Activated naive CD8-positive, alpha-beta T cell treated with anti-CD3 and anti-CD28 coated beads, Interleukin-2, amount 10 ng/mL, durations not matched to agents 7 days and 5 days (primary cell): ENCODE results near the gene CATSPERD. TPM values are rescaled to one million over a fixed set of nuclear protein-coding genes. Genes with fewer than 3 reads are reported as not detected.

ENCODE experiments used
- ATAC-seq: fragments of 150-1000 bp; cut with Tn5 transposase; one replicate; pipeline ENCODE4 v1.10.0; 2021; ENCODE audit warnings: low read depth, moderate library complexity
- POLR2A ChIA-PET: fragments of 350-600 bp; sonication (Branson Sonifier 250); formaldehyde crosslinking; loops from one replicate; lab custom pipeline; 2021; ENCODE audit warnings: antibody characterized with exemption; lab: Charles Lee
- DNase-seq: peaks from one replicate; pipeline ENCODE4 v3.0.0; 2021
- H3K27ac Mint-ChIP-seq: one replicate; pipeline ENCODE4 v1.8.0; 2022; ENCODE audit warnings: mild to moderate bottlenecking, mixed read lengths
- H3K27me3 Mint-ChIP-seq: one replicate; pipeline ENCODE4 v1.8.0; 2022; ENCODE audit warnings: mild to moderate bottlenecking, moderate library complexity, mixed read lengths
- H3K36me3 Mint-ChIP-seq: one replicate; pipeline ENCODE4 v1.8.0; 2021; ENCODE audit warnings: mild to moderate bottlenecking, mixed read lengths
- H3K4me1 Mint-ChIP-seq: one replicate; pipeline ENCODE4 v1.8.0; 2021; ENCODE audit warnings: mixed read lengths
- H3K4me3 Mint-ChIP-seq: one replicate; pipeline ENCODE4 v1.8.0; 2022; ENCODE audit warnings: mild to moderate bottlenecking, moderate library complexity, mixed read lengths
- H3K9me3 Mint-ChIP-seq: one replicate; pipeline ENCODE4 v1.8.0; 2021; ENCODE audit warnings: mixed read lengths
- total RNA-seq, 2 experiments: library from RNA; stranded (reverse); gene quantifications; one replicate each; pipeline ENCODE4 v1.2.3, GENCODE V29; 2021

The CATSPERD gene
- total RNA-seq, 2 experiments from 2014 or later: not detected

DNA sequence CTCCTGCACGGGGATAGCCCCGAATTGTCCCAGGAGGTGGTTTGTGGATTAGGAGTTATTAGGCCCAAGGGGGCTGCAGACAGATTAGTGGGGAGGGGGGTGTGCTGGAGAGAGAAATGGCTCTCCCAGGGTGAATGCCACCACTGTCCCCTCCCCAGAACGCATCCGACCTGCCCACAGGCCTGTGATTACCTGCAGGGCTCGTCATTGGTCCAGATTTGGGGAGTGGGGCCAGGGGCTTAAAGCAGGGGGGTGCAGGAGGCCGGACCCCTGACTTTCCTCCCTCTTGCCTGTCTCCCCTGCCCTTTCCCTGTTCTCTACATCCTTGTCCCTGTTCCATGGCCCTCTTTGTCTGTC lies 85.7 kb downstream of the CATSPERD start:
- ATAC-seq: no peak
- Mint-ChIP-seq H3K27ac (no peak overlapping the region), H3K9me3 (no peaks in the 10 kb centered on the region), H3K4me3 (no peak overlapping the region), H3K36me3 (no peaks in the 10 kb centered on the region), H3K4me1 (peaks cover 16% of the 10 kb centered on the region), H3K27me3 (peaks cover 33% of the 10 kb centered on the region)
- POLR2A ChIA-PET: no interaction called here
- no peak for DNase-seq

DNA sequence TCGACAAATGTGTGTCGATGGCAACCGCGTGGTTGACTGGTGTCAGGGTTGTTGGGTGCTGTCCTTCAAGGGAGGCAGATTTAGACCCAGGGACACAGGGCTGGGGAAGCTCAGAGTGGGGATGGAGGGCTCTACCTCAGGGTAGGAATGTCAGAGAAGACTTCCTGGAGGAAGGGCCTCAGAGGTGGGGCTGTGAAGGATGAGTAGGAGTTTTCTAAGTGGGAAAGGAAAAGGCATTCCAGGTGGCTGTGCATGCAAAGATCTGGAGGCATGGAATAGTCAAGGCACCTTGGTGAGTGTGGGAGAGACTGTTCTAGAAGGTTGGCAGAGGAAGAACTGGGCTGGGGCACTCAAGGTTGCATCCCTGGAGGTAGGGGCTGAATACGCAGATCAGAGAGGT lies 86.5 kb downstream of the CATSPERD start:
- H3K27ac Mint-ChIP-seq: no peak overlapping the region
- DNase-seq: no peak
- no peaks in the 10 kb centered on the region for H3K9me3 Mint-ChIP-seq

GRCh38 chr19:5808120-5808816 lies 87.8 kb downstream of the CATSPERD start:
- no peak overlapping the region for H3K27ac Mint-ChIP-seq
- POLR2A ChIA-PET: interaction anchor here (1.8 kb wide), 1 partner anchor 20 kb away, joined by 9 read pairs; no protein-coding TSS in a partner anchor

More for the DNA sequence above, 86.5 kb downstream of the CATSPERD start:
- no peak overlapping the region for H3K4me3 Mint-ChIP-seq
- H3K27me3 Mint-ChIP-seq: peaks cover 32% of the 10 kb centered on the region
- no peaks in the 10 kb centered on the region for H3K36me3 Mint-ChIP-seq
- peaks cover 15% of the 10 kb centered on the region for H3K4me1 Mint-ChIP-seq
- no peak for ATAC-seq
- POLR2A ChIA-PET: interaction anchor here (1.0 kb wide), 1 partner anchor 21 kb away, joined by 3 read pairs; no protein-coding TSS in a partner anchor

GRCh38 chr19:5809053-5809452 lies 88.6 kb downstream of the CATSPERD start:
- H3K4me3 Mint-ChIP-seq: no peak overlapping the region
- peaks cover 6% of the 10 kb centered on the region for H3K4me1 Mint-ChIP-seq
- no peaks in the 10 kb centered on the region for H3K9me3 Mint-ChIP-seq
- H3K27ac Mint-ChIP-seq: no peak overlapping the region
- DNase-seq (no peak), ATAC-seq (no peak)
- H3K27me3 Mint-ChIP-seq: peaks cover 26% of the 10 kb centered on the region
- POLR2A ChIA-PET: interaction anchor here (1.8 kb wide), 1 partner anchor 19 kb away, joined by 9 read pairs; no protein-coding TSS in a partner anchor
- no peaks in the 10 kb centered on the region for H3K36me3 Mint-ChIP-seq

More at GRCh38 chr19:5808120-5808816, 87.8 kb downstream of the CATSPERD start:
- DNase-seq: no peak
- peaks cover 27% of the 10 kb centered on the region for H3K27me3 Mint-ChIP-seq
- H3K4me3 Mint-ChIP-seq: no peak overlapping the region
- no peaks in the 10 kb centered on the region for H3K9me3 Mint-ChIP-seq
- no peaks in the 10 kb centered on the region for H3K36me3 Mint-ChIP-seq
- peaks cover 10% of the 10 kb centered on the region for H3K4me1 Mint-ChIP-seq
- ATAC-seq: no peak

DNA sequence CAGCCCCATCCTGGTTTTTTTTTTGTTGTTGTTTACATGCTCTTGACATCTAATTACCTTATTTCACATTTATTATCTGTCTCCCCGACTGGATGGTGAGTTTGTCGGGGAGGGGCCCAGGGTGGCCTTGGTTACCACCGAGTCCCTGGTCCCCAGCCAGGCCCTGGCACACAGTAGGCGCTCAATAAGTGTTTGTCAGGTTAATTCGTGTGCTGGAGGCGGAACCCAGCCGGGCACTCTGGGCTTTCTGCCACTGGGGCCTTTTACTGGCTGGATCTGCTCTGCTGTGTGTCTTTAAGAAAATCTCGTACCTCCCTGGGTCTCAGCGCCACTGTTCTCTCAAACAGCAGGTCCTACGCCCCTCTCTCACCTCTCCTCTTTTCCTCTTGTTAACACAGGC lies 89.0 kb downstream of the CATSPERD start:
- DNase-seq: no peak
- no peak overlapping the region for H3K27ac Mint-ChIP-seq
- POLR2A ChIA-PET: interaction anchor here (0.7 kb wide), 1 partner anchor 19 kb away, joined by 3 read pairs; no protein-coding TSS in a partner anchor

DNA sequence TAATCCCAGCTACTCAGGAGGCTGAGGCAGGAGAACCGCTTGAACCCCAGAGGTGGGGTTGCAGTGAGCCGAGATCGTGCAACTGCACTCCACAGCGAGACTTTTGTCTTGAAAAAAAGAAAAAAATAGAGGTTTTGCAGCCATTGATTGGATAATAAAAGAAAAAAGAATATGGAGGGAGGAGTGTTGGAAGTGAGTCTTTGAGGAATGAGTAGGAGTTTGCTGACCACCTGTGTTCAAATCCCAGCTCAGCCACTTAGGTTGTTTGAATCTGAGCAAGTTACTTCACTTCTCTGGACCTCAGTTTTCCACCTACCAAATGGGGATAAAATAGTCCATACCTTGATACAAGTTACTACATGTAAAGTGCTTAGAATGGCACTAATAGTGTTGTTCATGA lies 90.7 kb downstream of the CATSPERD start:
- peaks cover 12% of the 10 kb centered on the region for H3K27me3 Mint-ChIP-seq
- H3K4me3 Mint-ChIP-seq: no peak overlapping the region
- H3K4me1 Mint-ChIP-seq: no peaks in the 10 kb centered on the region
- POLR2A ChIA-PET: no interaction called here
- ATAC-seq (no peak), DNase-seq (no peak)
- H3K27ac Mint-ChIP-seq: no peak overlapping the region
- H3K9me3 Mint-ChIP-seq: no peaks in the 10 kb centered on the region
- H3K36me3 Mint-ChIP-seq: no peaks in the 10 kb centered on the region

More for the DNA sequence above, 89.0 kb downstream of the CATSPERD start:
- no peak for ATAC-seq
- Mint-ChIP-seq H3K9me3 (no peaks in the 10 kb centered on the region), H3K4me1 (peaks cover 1% of the 10 kb centered on the region), H3K27me3 (peaks cover 22% of the 10 kb centered on the region), H3K36me3 (no peaks in the 10 kb centered on the region), H3K4me3 (no peak overlapping the region)

GRCh38 chr19:5814123-5814851 lies 93.8 kb downstream of the CATSPERD start:
- POLR2A ChIA-PET: interaction anchor here (0.6 kb wide), 1 partner anchor 86 kb away, joined by 3 read pairs; no protein-coding TSS in a partner anchor
- no peak overlapping the region for H3K27ac Mint-ChIP-seq
- peaks cover 2% of the 10 kb centered on the region for H3K27me3 Mint-ChIP-seq

DNA sequence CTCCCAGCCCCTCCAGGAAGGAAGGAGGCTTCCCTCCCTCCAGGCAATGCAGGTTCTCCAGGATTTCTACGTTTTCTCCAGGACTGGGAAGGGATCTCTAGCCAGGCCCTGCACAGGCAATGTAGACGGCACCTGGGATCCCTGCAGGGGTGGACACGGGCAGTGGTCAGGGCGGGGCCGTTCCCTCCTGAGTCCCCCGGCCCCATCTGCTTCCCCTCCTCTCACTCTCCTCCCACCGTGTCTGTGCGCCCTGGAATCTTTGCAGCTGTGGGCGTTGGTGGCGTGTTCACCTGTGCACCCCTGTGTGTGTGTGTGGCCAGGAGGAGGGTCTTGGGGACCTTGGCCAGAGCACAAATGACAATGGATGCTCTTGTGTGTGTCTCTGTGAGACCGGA lies 94.4 kb downstream of the CATSPERD start:
- peaks cover 2% of the 10 kb centered on the region for H3K4me1 Mint-ChIP-seq
- no peaks in the 10 kb centered on the region for H3K9me3 Mint-ChIP-seq
- no peak overlapping the region for H3K27ac Mint-ChIP-seq
- POLR2A ChIA-PET: no interaction called here
- no peak overlapping the region for H3K4me3 Mint-ChIP-seq
- DNase-seq: no peak
- no peak for ATAC-seq
- no peaks in the 10 kb centered on the region for H3K36me3 Mint-ChIP-seq
- peaks cover 2% of the 10 kb centered on the region for H3K27me3 Mint-ChIP-seq

More at GRCh38 chr19:5814123-5814851, 93.8 kb downstream of the CATSPERD start:
- peaks cover 2% of the 10 kb centered on the region for H3K4me1 Mint-ChIP-seq
- H3K4me3 Mint-ChIP-seq: no peak overlapping the region
- ATAC-seq (no peak), DNase-seq (no peak)
- H3K36me3 Mint-ChIP-seq: no peaks in the 10 kb centered on the region
- no peaks in the 10 kb centered on the region for H3K9me3 Mint-ChIP-seq

DNA sequence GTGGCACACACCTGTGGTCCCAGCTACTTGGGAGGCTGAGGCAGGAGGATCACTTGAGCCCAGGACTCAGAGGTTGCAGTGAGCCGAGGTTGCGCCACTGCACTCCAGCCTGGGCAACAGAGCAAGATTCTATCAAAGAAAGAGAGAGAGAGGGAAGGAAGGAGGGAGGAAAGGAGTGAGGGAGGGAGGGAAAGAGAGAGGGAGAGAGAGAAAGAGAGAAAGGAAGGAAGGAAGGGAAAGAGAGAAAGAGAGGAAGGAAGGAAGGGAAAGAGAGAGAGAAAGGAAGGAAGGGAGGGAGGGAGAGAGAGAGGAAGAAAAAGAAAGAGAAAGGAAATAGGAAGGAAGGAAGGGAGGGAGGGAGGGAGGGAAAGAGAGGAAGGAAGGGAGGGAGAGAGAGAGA lies 96.8 kb downstream of the CATSPERD start:
- Mint-ChIP-seq H3K4me3 (no peak overlapping the region), H3K4me1 (peaks cover 2% of the 10 kb centered on the region), H3K27me3 (peaks cover 2% of the 10 kb centered on the region), H3K27ac (peak overlapping the region; percentile 52), H3K9me3 (no peaks in the 10 kb centered on the region), H3K36me3 (no peaks in the 10 kb centered on the region)
- ATAC-seq (no peak), DNase-seq (no peak)
- POLR2A ChIA-PET: no interaction called here

DNA sequence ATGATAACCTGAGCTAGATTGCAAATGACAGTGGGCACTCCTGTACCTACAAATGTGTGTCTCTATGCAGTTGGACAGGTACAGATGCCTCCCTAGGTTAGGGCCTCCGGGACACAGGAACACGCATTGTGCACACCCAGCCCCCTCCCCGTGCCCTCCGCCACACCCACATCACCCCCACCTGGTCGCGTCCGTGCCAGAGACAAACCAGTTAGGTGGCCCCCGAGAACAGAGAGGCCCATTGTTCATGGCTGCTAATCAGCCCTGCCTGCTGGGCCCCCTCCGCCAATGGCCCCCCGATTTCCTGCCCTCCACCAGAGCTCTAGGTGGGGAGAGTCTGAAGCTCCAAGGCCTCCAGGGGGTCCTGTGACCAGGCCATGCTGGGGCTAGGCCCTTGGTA lies 98.2 kb downstream of the CATSPERD start:
- Mint-ChIP-seq H3K27ac (no peak overlapping the region), H3K27me3 (peaks cover 2% of the 10 kb centered on the region), H3K36me3 (no peaks in the 10 kb centered on the region), H3K9me3 (no peaks in the 10 kb centered on the region), H3K4me3 (no peak overlapping the region), H3K4me1 (peaks cover 2% of the 10 kb centered on the region)
- DNase-seq (no peak), ATAC-seq (no peak)
- POLR2A ChIA-PET: no interaction called here

GRCh38 chr19:5820785-5821184 lies 100.3 kb downstream of the CATSPERD start:
- peak overlapping the region; percentile 35 for H3K27ac Mint-ChIP-seq
- no peak overlapping the region for H3K4me3 Mint-ChIP-seq
- H3K4me1 Mint-ChIP-seq: peaks cover 2% of the 10 kb centered on the region
- ATAC-seq (no peak), DNase-seq (no peak)
- H3K9me3 Mint-ChIP-seq: no peaks in the 10 kb centered on the region
- H3K36me3 Mint-ChIP-seq: no peaks in the 10 kb centered on the region
- POLR2A ChIA-PET: interaction anchor here (0.6 to 0.7 kb wide), 3 partner anchors 369 to 1060 kb away, joined by 3 to 5 read pairs (median 4); no protein-coding TSS in a partner anchor
- H3K27me3 Mint-ChIP-seq: peaks cover 2% of the 10 kb centered on the region

DNA sequence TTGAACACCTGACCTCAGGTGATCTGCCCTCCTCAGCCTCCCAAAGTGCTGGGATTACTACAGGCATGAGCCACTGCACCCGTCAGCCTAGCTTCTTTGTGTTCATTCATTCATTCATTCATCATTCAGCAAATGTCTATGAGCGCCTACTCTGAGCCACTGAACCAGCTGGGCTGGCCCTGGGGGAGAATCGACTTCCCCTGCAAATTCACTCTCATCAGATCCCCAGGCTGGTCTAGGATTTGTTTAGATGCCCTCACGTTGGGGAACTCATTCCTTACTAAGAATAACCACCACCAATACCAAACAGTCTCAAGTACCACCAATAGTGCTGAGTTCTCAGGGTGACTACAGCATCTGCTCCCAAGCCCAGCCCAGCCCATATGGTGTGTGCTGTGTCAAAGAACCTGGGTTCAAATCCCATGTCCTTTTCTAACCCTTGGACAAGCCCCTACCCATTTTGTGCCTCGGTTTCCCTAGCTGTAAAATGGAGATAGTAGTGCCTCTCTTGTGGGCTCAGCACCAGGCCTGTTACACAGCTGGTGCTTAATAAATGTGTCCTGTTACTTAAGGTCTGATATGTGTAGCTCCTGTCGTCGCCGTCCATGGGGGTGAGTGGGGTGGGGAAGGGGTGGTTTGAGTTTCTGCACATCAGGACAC lies 101.2 kb downstream of the CATSPERD start:
- H3K27ac Mint-ChIP-seq: no peak overlapping the region
- H3K4me1 Mint-ChIP-seq: peaks cover 2% of the 10 kb centered on the region

GRCh38 chr19:5822181-5822844 lies 101.9 kb downstream of the CATSPERD start:
- ATAC-seq: no peak
- H3K27ac Mint-ChIP-seq: no peak overlapping the region
- H3K27me3 Mint-ChIP-seq: peaks cover 4% of the 10 kb centered on the region
- POLR2A ChIA-PET: no interaction called here
- H3K36me3 Mint-ChIP-seq: peaks cover 2% of the 10 kb centered on the region
- no peaks in the 10 kb centered on the region for H3K9me3 Mint-ChIP-seq
- no peak overlapping the region for H3K4me3 Mint-ChIP-seq
- H3K4me1 Mint-ChIP-seq: peaks cover 4% of the 10 kb centered on the region
- no peak for DNase-seq

More for the DNA sequence above, 101.2 kb downstream of the CATSPERD start:
- POLR2A ChIA-PET: no interaction called here
- Mint-ChIP-seq H3K36me3 (no peaks in the 10 kb centered on the region), H3K27me3 (peaks cover 2% of the 10 kb centered on the region), H3K9me3 (no peaks in the 10 kb centered on the region), H3K4me3 (no peak overlapping the region)
- DNase-seq (no peak), ATAC-seq (no peak)
